ENCODE data around the gene SOD1. TPM values are rescaled to one million over a fixed set of nuclear protein-coding genes. Genes with fewer than 3 reads are reported as not detected.

SOD1 gene
- total and polyA plus RNA-seq, 7 donors, result 169 to 648 (median 279) TPM

- 98% methylated on average over 3 of the region's 3 CpGs for WGBS, 2 donors
- no peak overlapping the region for H3K27ac ChIP-seq
Observed at GRCh38 chr21:31700040-31700439, 40.5 kb downstream of the SOD1 start.

GRCh38 chr21:31706562-31706961, 47.1 kb downstream of the SOD1 start:
- H3K4me1 ChIP-seq, result peaks cover 0 to 38% (median 14%) of the 10 kb centered on the region in 4 donors
- no peak overlapping the region for H3K4me3 ChIP-seq
- H3K27me3 ChIP-seq, result no peaks in the 10 kb centered on the region
- H3K9me3 ChIP-seq, result no peaks in the 10 kb centered on the region
- TF ChIP-seq POLR2A (IDR thresholded peaks at IDR 0.05) (no peak), EP300 (IDR thresholded peaks at IDR 0.05) (no peak), POLR2AphosphoS5 (IDR thresholded peaks at IDR 0.05) (no peak), CTCF (IDR thresholded peaks at IDR 0.05) (no peak)
- no peak for DNase-seq
- intact Hi-C loops (cut with DNase I), result no loop called here
- 94% methylated on average over 3 of the region's 3 CpGs for WGBS, 2 donors
- no peak overlapping the region for H3K27ac ChIP-seq
- peaks cover 2 to 20% (median 4%) of the 10 kb centered on the region in 4 donors for H3K36me3 ChIP-seq

More at GRCh38 chr21:31700040-31700439, 40.5 kb downstream of the SOD1 start:
- Histone ChIP-seq H3K9me3 (no peaks in the 10 kb centered on the region), H3K36me3 (peaks cover 5 to 84% (median 32%) of the 10 kb centered on the region in 4 donors), H3K27me3 (no peaks in the 10 kb centered on the region), H3K4me3 (no peak overlapping the region), H3K4me1 (no peaks in the 10 kb centered on the region)
- intact Hi-C loops (cut with DNase I), result no loop called here
- DNase-seq, result no peak
- TF ChIP-seq EP300 (IDR thresholded peaks at IDR 0.05) (no peak), POLR2AphosphoS5 (IDR thresholded peaks at IDR 0.05) (no peak), POLR2A (IDR thresholded peaks at IDR 0.05) (no peak)

DNA sequence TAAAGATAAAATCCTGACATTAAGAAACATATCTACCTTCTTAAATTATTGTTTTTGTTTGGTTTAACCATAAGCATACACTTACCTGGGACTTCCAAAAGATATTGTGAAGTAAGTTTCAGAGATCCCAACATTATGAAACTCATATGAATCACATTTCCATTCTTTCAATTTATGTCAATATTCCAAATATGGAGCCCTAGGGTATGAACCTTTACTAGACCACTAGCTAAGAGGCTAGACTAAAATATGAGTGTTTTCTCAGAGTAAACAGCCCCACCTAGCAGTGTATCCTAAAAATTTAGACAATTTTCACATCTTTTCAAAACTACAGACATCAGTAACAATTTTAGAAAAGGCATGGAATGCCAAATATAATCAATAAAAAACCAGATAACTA, 48.0 kb downstream of the SOD1 start:
- Histone ChIP-seq H3K9me3 (no peaks in the 10 kb centered on the region), H3K27me3 (no peaks in the 10 kb centered on the region), H3K27ac (no peak overlapping the region), H3K36me3 (peaks cover 0 to 11% (median 0%) of the 10 kb centered on the region in 4 donors), H3K4me1 (peaks cover 0 to 43% (median 15%) of the 10 kb centered on the region in 4 donors), H3K4me3 (no peak overlapping the region)
- DNase-seq, result no peak
- TF ChIP-seq POLR2A (IDR thresholded peaks at IDR 0.05) (no peak), EP300 (IDR thresholded peaks at IDR 0.05) (no peak), CTCF (IDR thresholded peaks at IDR 0.05) (no peak), POLR2AphosphoS5 (IDR thresholded peaks at IDR 0.05) (no peak)
- intact Hi-C loops (cut with DNase I), result no loop called here

DNA sequence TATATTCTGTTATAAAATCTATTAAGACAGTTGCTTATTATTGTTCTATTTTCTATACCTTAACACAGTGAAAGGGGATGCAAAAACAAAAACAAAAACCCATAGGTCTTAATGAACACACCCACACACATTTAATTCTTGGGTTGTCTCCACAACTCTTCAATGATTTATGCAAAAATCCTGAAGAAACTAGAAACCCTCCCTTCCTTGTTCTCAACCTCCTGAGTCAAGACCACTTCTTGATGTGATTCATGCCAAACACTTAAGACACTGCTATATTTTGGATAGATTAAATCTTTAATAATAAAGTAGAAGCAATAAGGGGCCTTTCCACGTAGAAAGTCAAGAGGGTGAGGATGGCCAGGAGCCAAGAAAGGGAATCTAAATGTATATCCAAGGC, 49.0 kb downstream of the SOD1 start:
- Histone ChIP-seq H3K4me3 (no peak overlapping the region), H3K27me3 (no peaks in the 10 kb centered on the region), H3K27ac (no peak overlapping the region), H3K4me1 (peaks cover 0 to 53% (median 24%) of the 10 kb centered on the region in 4 donors), H3K36me3 (peaks cover 0 to under 1% (median 0%) of the 10 kb centered on the region in 4 donors), H3K9me3 (no peaks in the 10 kb centered on the region)
- intact Hi-C loops (cut with DNase I), result no loop called here
- DNase-seq, result no peak
- 57 to 68% methylated on average over 1 of the region's 1 CpG for WGBS, 2 donors
- TF ChIP-seq POLR2A (IDR thresholded peaks at IDR 0.05) (no peak), POLR2AphosphoS5 (IDR thresholded peaks at IDR 0.05) (no peak), CTCF (IDR thresholded peaks at IDR 0.05) (no peak), EP300 (IDR thresholded peaks at IDR 0.05) (no peak)

DNA sequence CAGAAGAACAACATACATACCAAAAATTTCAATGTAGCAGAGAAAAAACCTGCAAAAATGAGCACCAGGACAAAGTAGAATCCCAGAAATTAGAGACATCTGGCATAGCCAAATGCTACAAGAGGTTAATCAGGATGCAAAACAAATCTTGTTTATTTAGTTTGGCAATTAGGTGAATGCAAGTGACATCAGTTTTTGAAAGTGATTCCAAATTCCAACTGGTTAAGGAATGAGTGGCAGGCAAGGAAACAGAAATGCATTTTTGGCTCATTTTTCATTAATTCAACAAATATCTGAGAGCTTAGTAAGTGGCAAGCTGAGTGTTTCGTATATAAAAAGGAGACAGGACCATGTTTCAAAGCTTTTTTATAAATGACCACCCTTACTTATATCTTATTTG, 51.1 kb downstream of the SOD1 start:
- intact Hi-C loops (cut with DNase I), result no loop called here
- Histone ChIP-seq H3K36me3 (no peaks in the 10 kb centered on the region), H3K27ac (no peak overlapping the region), H3K4me1 (peaks cover 0 to 69% (median 38%) of the 10 kb centered on the region in 4 donors), H3K9me3 (no peaks in the 10 kb centered on the region), H3K4me3 (no peak overlapping the region), H3K27me3 (no peaks in the 10 kb centered on the region)
- no peak for DNase-seq
- TF ChIP-seq POLR2A (IDR thresholded peaks at IDR 0.05) (no peak), POLR2AphosphoS5 (IDR thresholded peaks at IDR 0.05) (no peak), EP300 (IDR thresholded peaks at IDR 0.05) (no peak), CTCF (IDR thresholded peaks at IDR 0.05) (no peak)
- 71 to 89% methylated on average over 1 of the region's 1 CpG for WGBS, 2 donors
